Endothelial cell of umbilical vein (primary cell): Measurements from ENCODE around the gene EML6.

Experiments used
- CTCF ChIP-seq, 2 donors: IDR thresholded peaks; 1 replicate in 1 of 2; 2 replicates in 1 of 2; pipeline ENCODE4 v1.5.1; 2011; ENCODE audit warnings: low read length in 2 of 2, mild to moderate bottlenecking in 2 of 2, moderate library complexity in 2 of 2, control low read depth in 1 of 2, inconsistent platforms in 1 of 2, low read depth in 1 of 2; ENCODE audit not compliant: insufficient read depth in 1 of 2; ENCODE audit errors: extremely low read depth in 1 of 2
- MYC ChIP-seq: IDR thresholded peaks from one replicate; pipeline ENCODE4 v1.6.1; 2011; ENCODE audit warnings: mild to moderate bottlenecking, low read depth, low read length
- POLR2A ChIP-seq: IDR thresholded peaks from 2 replicates; pipeline ENCODE4 v1.6.1; 2012; ENCODE audit warnings: low read depth, mild to moderate bottlenecking, control low read depth, low read length

GRCh38 chr2:54907663-54908062 is 184.2 kb downstream of the EML6 start:
- TF ChIP-seq MYC (no peak), CTCF (IDR thresholded peaks at IDR 0.05; ENCODE audit: extremely low read depth in 1 of 2, insufficient read depth in 1 of 2, low read depth in 1 of 2, low read length in 2 of 2) (no peak), POLR2A (no peak)
